Hindlimb muscle (tissue), 1 donor: Measurements from ENCODE around the gene NFKBIA. TPM values are rescaled to one million over a fixed set of nuclear protein-coding genes. Genes with fewer than 3 reads are reported as not detected.
A peak's percentile ranks its signal among the peaks of the same experiment; 100 is the strongest.
"Not testable (repeated sequence)": the region's sequence is repeated elsewhere in the genome, so short reads cannot be mapped to it uniquely, and the experiment has no call there.

ENCODE experiments used
- DNase-seq: peaks from one replicate; pipeline ENCODE4 v3.0.0-alpha.2; 2013
- polyA plus RNA-seq: library from polyadenylated mRNA; unstranded; fragments of 120-200 nt; gene quantifications from one replicate; pipeline ENCODE4 v1.2.1, GENCODE V29; 2013; ENCODE audit not compliant: insufficient read length

Gene NFKBIA
- polyA plus RNA-seq, 1 donor = 41.4 TPM

DNA sequence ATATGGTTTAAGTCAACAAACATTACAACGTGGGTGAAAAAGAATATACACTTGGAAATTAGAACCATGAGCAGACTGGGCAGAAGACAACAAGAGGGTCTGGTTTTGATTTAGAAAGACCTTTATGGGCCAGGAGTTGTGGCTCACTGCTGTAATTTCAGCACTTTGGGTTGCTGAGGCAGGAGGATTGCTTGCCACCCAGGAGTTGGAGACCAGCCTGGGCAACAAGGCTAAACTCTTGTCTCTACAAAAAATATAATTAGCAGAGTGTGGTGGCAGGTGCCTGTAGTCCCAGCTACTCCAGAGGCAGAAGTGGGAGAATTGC is 2.7 kb upstream of the NFKBIA start:
- no peak for DNase-seq

DNA sequence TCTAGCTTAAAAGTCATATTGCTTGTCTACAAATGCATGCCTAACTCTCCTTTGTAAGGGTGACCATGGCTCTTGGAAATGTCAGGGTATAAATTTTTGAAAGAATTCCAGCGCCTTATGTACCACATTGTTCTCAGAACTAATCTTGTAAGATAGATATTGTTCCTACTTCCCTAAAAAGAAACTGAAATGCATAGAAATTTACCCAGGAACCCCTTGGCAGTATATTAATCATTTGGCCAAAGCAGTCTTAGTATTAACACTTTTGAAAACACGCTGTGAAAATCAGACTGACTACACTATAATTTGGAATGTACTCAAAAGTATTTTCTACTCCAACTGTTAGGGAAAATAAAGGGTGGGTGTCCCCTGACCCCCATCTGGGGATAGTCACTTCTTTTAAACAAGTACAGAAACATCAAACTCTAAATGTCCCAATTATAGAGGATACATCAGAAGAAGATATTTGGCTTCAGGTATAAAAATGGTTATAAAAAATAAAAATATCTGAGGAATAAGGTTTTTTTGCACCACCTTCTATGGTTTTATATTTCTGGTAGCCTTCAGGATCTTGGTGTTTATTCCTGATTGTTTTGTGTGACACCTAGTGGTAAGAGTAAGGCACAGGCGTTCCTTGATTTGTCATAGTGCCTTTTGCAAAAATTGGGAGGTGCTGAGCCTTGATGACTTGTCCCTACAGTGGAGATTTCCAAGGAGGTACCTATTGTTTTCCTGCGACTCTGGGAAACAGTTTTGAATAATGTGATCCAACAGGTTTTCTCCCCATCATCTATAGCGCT is 2.2 kb upstream of the NFKBIA start:
- DNase-seq = peak; percentile 57

DNA sequence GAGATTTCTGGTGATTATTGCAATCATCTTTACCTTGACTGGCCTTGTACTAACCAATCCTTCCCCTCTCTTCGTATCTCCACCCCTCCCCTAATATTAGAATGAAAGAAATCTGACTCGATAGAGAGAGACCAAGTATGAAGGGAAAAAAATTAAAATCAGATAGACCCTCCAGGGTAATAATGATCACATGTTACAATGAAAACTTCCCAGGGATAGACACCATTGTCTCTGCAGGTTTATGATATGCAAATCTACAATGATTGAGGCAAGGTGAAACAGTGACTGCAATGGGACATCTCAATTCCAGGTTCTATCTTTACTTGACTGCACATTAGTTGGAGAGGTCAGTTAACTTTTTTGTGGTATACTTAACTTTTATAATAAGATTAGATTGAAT is 1.5 kb upstream of the NFKBIA start:
- no peak for DNase-seq

DNA sequence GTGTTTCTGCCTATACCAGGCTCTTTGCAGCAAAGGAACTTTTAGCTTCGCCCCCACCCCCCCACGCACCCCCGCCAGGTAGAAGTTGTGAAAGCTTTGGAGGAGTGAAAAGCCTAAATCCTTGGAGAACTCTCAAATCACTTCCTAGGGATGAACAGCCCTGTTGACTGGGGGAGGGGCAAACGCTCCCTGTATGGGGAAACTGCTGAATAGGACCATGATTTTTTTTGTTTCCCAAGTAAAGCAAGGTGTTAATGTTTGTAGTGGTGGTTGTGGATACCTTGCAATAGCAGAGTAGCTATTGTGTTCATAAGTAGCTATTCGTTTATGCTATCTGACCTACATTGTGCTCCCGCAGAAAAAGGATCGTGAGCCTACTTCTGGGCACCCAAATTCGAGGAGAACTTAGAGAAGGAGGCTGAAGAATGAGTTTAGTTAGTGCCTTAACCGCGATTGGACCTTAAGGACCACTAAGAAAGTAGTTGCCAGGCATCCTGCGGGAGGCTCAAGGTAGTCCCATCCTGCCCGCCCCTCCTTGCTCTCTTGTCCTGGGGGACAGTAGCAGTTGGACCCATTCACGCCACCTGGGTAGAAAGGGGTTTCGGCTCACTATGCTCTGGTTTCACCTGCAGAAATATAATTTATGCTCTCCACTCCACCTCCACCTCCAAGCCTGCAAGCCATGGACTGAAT is 901 bp upstream of the NFKBIA start:
- no peak for DNase-seq

DNA sequence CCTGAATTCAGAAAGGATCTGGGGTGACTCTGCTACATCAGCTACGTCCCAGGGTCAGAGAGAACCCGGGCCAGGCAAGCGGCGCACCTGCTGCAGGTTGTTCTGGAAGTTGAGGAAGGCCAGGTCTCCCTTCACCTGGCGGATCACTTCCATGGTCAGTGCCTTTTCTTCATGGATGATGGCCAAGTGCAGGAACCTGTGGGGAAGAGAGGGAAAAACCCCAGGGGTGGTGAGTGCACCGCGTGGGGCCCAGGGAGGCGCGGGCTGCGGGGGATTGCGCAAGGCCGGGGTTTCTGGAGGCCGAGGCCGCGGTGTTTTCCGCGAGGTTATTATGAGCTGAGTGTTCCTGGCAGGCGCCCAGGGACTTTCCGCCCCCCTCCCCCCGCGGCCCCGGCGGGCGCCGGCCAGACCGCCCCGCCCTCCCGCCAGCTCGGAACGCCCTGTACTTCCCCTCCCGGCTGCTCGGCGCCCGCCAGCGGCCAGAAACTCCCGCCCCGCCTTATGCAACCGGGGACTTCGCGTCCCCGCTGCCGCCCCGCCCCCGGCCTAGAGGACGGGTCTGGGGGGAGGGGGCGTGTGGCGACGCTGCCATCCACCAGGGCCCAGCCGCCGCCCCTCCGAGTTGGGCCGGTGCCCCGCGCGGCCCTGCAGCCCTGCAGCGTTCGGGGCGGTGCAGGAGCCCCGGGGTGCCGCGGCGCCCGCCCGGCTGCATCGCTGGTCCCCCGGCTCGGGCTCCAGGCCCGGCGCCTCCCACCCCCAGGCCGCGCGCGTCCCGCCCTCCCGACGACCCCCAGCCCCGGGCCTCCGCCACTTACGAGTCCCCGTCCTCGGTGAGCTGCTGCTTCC is 723 bp downstream of the NFKBIA start:
- peak; percentile 94 for DNase-seq

DNA sequence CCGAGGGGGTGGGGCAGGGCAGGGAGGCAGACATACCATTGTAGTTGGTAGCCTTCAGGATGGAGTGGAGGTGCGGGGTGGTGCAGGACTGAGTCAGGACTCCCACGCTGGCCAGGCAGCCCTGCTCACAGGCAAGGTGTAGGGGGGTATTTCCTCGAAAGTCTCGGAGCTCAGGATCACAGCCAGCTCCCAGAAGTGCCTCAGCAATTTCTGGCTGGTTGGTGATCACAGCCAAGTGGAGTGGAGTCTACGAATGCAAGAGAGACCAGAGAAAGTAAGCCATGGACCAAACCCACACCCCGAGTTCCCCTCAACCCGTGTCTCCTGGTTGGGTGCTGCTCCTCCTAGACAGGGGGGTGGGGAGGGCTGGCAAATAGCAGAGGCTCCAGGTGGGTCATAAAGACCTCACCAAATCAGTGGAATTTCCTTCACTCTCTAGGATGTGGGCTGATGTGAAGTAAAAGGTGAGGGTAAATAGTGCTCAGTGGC is 1.4 kb downstream of the NFKBIA start:
- no peak for DNase-seq

DNA sequence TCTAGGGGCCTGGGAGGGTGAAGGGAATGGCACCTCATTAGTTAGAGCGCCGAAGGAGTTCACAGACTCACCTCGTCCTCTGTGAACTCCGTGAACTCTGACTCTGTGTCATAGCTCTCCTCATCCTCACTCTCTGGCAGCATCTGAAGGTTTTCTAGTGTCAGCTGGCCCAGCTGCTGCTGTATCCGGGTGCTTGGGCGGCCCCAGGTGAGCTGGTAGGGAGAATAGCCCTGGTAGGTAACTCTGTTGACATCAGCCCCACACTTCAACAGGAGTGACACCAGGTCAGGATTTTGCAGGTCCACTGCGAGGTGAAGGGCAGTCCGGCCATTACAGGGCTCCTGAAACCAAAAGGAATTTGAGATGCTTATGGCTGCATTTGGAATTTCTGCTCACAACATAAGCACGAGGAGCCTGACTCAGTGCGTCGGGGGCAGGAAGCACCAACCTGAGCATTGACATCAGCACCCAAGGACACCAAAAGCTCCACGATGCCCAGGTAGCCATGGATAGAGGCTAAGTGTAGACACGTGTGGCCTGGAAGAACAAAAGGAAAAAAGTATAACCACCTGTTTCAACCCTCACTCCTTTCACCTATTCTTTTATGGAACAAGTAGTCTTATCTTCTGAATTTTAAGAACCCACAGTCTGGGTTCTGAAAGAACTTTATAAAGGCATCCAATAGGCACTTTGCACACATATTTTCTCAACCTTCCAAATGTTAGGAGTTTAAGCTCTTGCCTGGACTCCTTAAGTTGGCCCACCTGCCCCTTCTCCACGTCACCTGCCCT is 2.0 kb downstream of the NFKBIA start:
- DNase-seq = no peak

DNA sequence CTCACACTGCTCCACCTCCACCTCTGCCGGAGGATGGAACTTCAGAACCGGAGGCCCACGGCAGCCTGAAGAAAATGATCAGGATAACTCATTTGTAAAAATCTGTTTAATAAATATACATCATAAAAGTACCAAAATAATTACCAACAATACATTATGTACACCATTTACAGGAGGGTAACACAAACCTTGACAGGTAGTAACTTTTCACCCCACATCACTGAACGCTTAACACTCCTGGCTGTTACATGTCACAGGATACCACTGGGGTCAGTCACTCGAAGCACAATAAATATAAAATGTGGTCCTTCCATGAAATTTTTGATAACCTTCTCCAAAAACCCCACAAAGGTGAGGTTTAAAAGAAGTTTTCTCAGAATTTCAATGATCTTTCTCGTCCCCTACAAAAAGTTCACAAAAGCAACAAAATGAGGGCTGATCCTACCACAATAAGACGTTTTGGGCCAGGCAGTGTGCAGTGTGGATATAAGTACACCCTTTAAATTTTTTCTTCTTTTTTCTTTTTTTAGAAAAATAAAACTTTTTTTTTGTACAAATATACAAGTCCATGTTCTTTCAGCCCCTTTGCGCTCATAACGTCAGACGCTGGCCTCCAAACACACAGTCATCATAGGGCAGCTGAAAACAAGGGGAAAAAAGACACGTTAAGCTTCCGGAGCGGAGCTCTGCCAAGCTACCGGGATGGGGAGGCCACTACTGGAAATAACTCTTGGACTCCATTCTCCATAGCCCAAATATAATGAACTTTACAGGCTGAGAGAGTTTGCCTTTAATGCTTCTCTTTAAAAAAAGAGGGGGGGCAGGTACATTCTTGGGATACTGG is 2.9 kb downstream of the NFKBIA start:
- peak; percentile 84 for DNase-seq

DNA sequence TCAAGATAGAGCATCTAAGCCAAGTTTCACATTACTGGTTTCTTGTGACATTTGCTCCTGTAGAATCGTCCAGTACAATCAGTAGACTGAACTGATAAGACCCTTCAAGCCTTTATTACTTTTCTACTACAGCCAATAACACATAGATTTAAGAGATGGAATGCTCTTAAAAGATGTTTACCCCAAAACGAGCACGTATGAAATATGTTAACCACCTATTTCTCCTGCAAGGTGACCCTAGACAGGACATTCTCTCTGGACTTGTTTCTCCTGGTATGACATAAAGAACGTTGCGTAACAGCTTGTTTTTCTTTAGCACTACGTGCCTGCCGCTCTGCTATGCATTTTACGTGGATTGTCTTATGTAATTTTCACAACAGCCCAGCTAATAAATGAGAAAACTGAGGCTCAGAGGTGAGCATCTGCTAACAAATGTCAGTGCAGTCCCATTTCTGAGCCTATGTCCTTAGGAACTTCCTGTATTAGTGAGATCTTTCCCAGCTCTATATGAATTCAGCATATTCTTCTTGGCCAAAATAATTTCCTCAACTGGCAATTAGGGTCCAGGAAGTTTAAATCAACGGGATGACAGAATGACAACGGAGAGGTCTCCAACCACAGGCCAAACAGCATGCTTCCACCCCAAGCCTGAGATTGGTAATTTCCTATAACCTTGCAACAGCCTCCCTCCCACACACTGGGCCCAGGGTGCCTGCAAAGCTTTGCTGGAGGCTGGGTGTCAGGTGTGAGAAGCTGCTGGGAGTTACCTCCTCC is 3.7 kb downstream of the NFKBIA start:
- no peak for DNase-seq

DNA sequence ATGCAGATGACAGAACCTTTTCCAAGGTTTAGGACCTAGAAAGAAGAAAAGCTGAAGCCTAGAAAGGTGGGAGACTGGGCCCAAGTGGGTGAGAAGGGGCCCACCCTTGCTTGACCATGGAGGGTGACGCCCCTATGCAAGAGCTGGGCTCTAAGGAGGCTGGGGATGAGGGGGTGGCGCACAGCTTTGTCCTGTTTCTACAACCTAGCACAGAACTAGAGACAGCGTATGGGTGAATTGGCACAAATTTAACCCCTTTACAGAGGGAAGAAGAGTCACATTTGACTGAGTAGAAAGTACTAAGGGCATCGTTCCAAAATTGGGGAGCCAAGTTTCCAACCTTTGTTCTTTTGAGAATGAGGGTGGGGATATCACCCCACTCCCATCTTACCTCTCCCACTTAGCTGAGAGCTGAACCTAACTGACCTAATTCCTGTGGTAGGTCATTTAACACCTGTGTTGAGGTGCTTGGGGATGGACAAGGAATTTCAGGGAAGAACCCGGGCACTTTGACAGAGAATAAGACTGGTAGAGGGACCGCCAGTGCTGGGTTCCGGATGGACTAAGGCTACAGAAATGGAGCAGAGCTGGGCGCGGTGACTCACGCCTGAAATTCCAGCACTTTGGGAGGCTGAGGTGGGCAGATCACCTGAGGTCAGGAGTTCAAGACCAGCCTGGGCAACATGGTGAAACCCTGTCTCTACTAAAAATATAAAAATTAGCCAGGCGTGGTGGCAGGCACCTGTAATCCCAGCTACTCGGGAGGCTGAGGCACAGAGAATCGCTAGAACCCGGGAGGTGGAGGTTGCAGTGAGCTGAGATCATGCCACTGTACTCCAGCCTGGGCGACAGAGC is 5.2 kb downstream of the NFKBIA start:
- no peak for DNase-seq

DNA sequence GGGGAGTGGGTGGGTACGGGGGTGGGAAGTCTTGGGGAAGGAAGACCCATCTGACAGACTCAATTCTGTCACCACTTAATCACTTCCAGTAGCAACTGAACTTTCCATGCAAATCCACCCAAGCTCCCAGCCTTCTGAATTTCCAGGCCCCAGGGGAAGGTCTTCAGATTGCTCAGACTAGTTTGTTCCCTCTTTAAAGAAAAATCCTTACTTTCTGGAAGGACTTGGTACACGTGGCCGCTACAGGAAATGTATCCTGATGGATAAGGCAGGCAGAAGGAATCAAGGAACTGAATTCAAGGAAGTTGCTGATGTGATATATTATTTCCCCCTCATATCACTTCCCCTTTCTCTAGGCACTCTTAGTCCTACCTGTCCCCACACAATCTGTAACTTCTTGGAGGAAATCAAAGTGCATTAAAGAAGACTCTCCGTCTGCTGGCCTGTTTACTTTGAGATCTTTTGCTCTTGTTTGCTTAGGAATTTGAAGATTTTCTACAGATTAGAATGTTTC is 6.4 kb downstream of the NFKBIA start:
- DNase-seq = peak; percentile 65

DNA sequence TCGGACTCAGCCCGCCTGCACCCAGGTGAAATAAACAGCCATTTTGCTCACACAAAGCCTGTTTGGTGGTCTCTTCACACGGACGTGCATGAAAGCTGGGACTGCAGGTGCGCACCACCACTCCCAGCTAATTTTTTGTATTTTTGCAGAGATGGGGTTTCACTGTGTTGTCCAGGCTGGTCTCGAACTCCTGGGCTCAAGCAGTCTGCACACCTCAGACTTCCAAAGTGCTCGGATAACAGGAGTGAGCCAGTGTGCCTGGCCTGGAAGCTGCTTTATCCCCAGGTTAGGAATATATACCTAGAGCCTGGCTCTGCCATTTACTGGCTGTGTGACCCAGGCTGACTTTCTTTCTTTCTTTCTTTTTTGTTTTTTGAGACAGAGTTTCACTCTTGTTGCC is 7.9 kb downstream of the NFKBIA start:
- DNase-seq = not testable (repeated sequence)

DNA sequence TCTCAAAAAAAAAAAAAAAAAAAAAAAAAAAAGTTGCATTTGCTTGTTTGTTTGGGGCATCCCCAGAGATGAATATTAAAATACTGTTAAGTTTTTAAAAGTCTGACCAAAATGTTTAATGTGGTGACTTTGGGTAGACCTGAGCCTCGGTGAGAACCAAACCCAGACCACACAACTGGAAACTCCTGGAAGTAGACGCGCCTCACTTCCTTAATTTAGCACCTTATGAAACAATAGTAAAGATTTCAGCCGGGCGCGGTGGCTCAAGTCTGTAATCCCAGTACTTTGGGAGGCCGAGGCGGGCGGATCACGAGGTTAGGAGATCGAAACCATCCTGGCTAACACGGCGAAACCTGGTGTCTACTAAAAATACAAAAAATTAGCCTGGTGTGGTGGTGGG is 9.3 kb downstream of the NFKBIA start:
- no peak for DNase-seq

DNA sequence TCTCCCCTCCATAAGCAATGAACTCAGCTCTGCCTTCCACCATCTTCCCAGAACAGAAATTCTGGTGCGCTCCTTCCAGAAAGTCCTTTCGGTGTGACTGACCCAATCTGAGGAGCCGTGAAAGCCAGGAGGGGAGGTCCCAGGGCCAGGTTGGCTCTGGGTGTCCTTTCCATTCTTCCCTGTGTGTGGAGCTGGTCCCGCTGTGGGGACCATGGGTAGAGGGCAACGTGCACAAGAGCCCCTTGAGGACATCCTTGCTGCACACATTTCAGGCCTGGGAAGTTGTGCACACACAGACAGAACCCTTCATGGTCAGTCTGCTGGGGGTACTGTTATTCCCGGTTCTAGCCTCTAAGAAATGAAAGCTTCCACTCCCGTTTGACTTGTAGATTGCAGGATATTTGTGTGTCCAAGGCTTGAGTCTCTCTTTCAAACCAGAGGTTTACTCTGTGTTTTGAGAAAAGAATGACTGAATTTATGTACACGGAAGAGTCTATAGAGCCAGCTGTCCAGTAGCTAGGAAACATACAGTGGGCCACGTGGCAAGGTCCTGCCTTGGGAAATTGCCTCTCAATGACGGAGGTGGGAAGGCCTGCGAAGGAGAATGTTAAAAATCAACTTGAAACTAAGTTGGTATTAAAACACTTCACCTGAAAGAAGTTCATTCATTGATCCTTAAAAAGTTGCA is 10.1 kb downstream of the NFKBIA start:
- no peak for DNase-seq

DNA sequence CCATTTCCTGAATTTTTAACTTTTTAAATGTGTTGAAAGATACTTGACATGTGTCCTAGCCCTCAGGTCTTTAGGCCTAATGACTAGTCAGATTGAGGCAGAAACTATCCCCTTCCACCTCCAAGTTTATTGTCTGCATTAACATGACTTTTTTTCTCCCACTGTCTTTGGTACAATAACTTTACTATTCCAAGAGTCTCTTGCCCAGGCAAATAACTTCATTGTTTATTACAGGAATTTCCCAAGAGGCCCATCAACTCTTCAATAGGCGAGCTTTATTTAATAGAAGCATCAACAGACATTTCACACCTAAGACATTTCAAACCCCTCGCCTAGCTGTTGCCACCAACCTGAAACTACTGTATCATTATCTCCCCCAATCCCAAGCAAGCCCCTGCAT is 10.7 kb downstream of the NFKBIA start:
- no peak for DNase-seq

DNA sequence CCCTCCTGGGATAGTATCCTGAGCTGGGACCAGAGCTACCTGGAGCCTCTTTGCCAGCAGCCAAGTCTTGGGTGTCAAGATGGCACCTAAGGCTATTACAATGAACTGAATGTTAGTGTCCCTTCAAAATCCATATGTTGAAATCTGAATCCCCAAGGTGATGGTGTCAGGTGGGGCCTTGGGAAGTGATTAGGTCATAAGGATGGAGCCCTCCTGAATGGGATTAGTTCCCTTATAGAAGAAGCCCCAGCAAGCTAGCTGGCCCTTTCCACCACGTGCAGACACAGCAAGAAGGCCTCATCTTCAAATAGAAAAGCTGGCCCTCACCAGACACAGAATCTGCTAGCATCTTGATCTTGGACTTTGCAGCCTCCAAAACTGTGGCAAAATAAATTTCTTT is 12.4 kb downstream of the NFKBIA start:
- no peak for DNase-seq

DNA sequence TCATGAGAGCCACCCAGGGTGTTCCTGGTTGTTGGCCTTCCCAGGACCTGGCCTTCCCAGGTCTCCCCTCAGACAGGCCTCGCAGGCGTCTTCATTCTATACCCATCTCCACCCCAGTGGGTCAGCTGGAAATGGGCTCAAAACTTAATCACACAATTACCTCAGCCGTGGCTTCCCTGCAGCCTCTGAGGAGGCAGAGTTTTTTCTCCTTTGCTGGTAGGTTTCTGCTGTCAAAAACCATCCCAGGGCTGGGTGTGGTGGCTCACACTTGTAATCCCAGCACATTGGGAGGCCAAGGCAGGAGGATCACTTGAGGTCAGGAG is 13.2 kb downstream of the NFKBIA start:
- DNase-seq = no peak

DNA sequence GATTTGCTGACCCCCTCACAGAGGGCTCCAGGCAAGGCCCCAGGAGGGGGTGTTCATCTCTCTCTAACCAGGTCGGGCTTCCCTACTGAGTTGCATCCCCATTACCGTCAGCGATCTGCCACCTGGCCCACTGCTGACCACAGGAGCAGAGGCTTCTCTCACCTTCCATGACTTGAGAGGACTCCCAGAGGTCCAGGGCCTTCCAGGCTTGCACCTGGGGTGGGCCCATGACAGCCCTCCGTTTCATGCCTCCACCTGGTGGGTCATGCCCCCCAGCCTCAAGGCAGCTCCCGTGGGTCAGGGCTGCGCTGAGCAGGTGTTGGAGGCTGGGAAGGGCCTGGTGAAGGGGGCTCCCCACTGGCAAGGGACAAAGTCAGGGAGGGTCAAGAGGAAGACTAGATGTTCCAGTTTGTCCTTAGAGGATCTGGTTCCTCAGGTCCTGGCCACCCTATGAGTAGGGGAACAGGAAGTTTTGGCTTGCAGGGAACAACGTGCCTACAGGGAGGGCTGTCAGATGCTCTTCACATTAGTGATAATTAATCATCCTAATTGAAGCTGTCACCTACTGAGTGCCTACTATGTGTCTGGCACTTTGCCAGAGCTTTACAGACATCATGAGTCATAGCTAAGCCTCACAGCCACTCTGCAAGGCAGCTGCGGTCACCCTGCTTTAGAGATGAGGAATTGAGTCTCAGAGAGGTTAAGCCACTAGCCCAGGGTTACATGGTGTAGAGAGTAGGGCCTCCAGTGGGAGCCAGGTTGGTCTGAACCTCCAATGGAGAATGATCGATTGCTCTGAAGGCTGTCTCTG is 13.8 kb downstream of the NFKBIA start:
- DNase-seq = no peak
